CD1c-positive myeloid dendritic cell (primary cell): ENCODE measurements around the gene RBP4.

Experiments
- DNase-seq: peaks from one replicate; pipeline ENCODE4 v3.0.0-alpha.2; 2016; ENCODE audit errors: extremely low spot score

RBP4 gene

GRCh38 chr10:93596539-93596938, 4.5 kb downstream of the RBP4 start:
- DNase-seq: no peak

- no peak for DNase-seq
These were observed 5.5 kb downstream of the RBP4 start for GRCh38 chr10:93595378-93596161.

- no peak for DNase-seq
These were observed 6.5 kb downstream of the RBP4 start for GRCh38 chr10:93594518-93594917.

GRCh38 chr10:93593749-93594148, 7.3 kb downstream of the RBP4 start:
- DNase-seq: no peak

- DNase-seq: no peak
These were observed 7.8 kb downstream of the RBP4 start for GRCh38 chr10:93593254-93593653.

GRCh38 chr10:93591065-93591808, 9.8 kb downstream of the RBP4 start:
- peak; percentile 77 for DNase-seq

GRCh38 chr10:93590638-93591037, 10.4 kb downstream of the RBP4 start:
- DNase-seq: no peak

GRCh38 chr10:93589648-93590562, 11.1 kb downstream of the RBP4 start:
- no peak for DNase-seq

- no peak for DNase-seq
These were observed 16.6 kb downstream of the RBP4 start for GRCh38 chr10:93584445-93584844.

GRCh38 chr10:93580828-93581227, 20.2 kb downstream of the RBP4 start:
- no peak for DNase-seq

GRCh38 chr10:93579985-93580711, 20.9 kb downstream of the RBP4 start:
- no peak for DNase-seq

- DNase-seq: no peak
These were observed 21.9 kb downstream of the RBP4 start for GRCh38 chr10:93579089-93579488.

- DNase-seq: no peak
These were observed 23.5 kb downstream of the RBP4 start for GRCh38 chr10:93577565-93577964.

- DNase-seq: no peak
These were observed 24.1 kb downstream of the RBP4 start for GRCh38 chr10:93576888-93577287.

GRCh38 chr10:93573924-93574323, 27.1 kb downstream of the RBP4 start:
- DNase-seq: no peak

GRCh38 chr10:93573051-93573909, 27.8 kb downstream of the RBP4 start:
- peak; percentile 71 for DNase-seq

GRCh38 chr10:93572606-93573005, 28.4 kb downstream of the RBP4 start:
- no peak for DNase-seq

- no peak for DNase-seq
These were observed 30.7 kb downstream of the RBP4 start for GRCh38 chr10:93570383-93570782.

- DNase-seq: no peak
These were observed 33.0 kb downstream of the RBP4 start for GRCh38 chr10:93568105-93568390.

GRCh38 chr10:93567277-93568104, 33.5 kb downstream of the RBP4 start:
- DNase-seq: no peak
